GM13977 (cell line): ENCODE results near the gene TTC7B.

Source experiments
- DNase-seq: peaks from one replicate; pipeline ENCODE4 v3.0.0; 2012; ENCODE audit warnings: low spot score
- in situ Hi-C: fragments of 300-500 bp; cut with MboI; formaldehyde crosslinking; loops from one replicate; pipeline ENCODE4 v1.12.0; 2022; ENCODE audit warnings: low sequenced_read_pairs, low pct_unique_long_range_greater_than_20kb, mixed read lengths, inconsistent platforms; ENCODE audit not compliant: unreplicated experiment
- TF ChIP-seq, protein P1 (sequence below): IDR thresholded peaks from 2 replicates; pipeline ENCODE4 v1.5.1; 2012; ENCODE audit warnings: mild to moderate bottlenecking, control low read depth; ENCODE audit not compliant: insufficient read depth; ENCODE audit errors: extremely low read depth, missing control alignments

Gene TTC7B

DNA sequence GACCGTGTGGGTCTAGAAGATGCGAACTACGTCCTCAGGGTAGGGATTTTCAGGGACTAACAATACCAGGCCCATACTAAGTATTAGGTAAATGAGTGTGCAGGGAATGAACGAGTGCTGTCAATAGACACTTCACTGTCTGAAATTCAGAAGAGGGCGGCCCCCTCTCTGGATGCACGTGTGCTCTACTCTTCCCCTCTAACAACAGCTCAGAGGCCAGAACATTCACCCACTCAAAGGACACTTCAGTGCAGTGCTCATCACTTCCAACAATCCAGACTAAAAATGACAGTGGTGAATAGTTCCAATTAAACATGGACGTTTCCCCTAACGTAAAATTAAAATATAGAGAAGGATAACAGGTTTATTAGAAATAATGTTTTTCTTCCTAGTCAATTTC is 219.5 kb downstream of the TTC7B start:
- TF ChIP-seq, protein P1, sequence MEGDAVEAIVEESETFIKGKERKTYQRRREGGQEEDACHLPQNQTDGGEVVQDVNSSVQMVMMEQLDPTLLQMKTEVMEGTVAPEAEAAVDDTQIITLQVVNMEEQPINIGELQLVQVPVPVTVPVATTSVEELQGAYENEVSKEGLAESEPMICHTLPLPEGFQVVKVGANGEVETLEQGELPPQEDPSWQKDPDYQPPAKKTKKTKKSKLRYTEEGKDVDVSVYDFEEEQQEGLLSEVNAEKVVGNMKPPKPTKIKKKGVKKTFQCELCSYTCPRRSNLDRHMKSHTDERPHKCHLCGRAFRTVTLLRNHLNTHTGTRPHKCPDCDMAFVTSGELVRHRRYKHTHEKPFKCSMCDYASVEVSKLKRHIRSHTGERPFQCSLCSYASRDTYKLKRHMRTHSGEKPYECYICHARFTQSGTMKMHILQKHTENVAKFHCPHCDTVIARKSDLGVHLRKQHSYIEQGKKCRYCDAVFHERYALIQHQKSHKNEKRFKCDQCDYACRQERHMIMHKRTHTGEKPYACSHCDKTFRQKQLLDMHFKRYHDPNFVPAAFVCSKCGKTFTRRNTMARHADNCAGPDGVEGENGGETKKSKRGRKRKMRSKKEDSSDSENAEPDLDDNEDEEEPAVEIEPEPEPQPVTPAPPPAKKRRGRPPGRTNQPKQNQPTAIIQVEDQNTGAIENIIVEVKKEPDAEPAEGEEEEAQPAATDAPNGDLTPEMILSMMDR = no peak
- in situ Hi-C loops = no loop called here
- DNase-seq = no peak

DNA sequence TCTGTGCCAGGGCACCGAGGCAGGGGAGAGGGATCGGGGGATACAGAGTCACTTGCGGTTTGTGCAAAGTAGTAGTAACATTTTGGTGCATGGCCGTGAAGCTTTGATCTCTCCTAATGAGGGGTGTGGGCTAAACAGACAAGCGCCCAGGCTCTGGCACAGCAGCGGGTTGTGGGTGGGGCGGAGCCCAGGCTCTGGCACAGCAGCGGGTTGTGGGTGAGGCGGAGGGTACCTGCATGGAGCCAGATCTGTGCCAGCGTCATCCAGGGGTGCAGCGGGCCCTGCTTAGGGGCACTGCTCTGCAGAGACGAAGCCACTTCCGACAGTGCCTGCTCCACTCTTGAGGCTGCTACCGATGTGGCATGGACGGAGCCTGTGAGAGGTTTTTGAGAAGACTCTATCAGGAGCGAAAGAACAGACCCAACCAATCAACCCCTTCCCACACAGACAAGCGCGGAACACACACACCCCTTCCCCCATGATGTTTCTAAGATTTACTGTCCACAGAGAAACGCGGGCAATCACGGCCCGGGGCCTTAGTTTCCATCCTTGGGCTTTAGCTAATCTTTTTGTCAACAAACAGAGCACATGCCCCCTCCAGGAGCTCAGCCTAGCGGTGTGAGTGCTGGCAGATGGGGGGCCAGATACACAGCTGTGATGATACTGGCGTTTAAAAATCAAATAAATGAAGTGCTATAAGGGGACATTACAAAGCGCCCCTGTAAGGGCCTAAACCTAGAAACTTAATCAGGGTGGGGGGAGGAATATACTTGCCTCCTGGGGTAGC is 222.8 kb downstream of the TTC7B start:
- no peak for DNase-seq
- TF ChIP-seq, protein P1 = no peak
- in situ Hi-C loops = no loop called here

DNA sequence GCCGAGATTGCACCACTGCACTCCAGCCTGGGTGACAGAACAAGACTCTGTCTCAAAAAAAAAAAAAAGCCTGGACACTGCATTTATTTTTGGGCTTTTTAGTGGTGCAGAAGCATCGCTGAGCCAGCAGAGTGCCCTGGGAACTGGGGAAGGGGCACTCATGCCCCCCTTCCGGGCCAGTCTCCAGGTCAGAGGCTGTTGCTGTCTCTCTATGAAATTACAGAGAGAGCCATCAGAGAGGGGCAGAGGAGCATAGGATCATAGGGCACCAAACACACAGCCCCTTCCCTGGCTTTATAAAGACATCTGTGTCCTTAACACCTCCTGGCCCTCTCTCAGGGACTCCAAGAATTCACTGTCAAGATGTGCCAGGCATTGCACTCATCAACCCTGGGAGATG is 223.6 kb downstream of the TTC7B start:
- no peak for DNase-seq
- in situ Hi-C loops = no loop called here
- TF ChIP-seq, protein P1 = no peak

DNA sequence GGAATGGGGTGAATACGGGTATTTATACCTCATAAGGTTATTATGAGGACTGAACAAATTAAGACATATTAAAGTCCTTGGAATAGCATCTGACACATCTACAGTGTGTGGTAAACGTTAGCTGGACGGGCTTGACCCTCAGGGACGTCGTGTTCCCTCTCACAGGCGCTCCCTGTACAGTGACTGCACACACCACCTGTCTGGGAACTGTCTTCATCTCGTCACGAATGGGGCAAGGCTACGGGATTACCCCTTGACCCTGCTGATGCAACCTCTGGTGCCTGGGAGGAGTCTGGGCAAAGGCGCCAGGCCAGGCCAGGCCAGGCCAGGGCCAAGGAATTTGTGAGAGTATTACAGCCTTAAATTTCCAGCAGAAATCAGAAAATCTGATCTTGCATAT is 228.3 kb downstream of the TTC7B start:
- TF ChIP-seq, protein P1 = no peak
- in situ Hi-C loops = no loop called here
- DNase-seq = no peak

DNA sequence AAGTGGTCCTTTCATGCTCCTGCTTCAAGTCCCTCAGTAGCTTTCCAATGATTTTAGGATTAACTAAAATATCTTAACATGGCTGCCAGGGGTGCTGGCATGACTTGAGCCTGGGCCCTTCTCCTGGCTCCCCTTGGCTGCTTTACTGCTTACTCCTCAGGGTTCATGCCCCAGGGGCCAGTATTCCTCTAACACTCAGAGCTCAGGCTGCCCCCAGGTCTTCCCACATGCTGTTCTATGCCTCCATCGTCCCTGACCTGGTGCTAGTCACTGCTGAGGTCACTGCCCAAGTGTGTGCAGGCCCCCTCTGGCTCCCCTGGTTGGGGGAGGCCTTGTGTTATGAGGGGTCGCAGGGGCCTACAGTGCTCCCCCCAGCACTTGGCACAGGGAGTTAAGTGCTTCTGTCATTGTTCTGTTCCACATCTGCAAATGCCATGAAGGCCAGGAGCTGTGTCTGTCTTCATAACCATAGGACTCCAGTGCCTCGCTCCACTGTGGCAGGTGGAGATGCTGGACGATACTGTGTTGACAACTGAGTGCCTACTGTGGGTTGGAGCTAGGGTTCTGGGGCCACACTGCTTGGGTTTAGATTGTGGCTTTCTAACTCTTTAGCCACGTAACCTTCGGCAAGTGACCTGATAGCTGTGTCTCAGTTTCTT is 228.8 kb downstream of the TTC7B start:
- in situ Hi-C loops = no loop called here
- TF ChIP-seq, protein P1 = no peak
- no peak for DNase-seq

DNA sequence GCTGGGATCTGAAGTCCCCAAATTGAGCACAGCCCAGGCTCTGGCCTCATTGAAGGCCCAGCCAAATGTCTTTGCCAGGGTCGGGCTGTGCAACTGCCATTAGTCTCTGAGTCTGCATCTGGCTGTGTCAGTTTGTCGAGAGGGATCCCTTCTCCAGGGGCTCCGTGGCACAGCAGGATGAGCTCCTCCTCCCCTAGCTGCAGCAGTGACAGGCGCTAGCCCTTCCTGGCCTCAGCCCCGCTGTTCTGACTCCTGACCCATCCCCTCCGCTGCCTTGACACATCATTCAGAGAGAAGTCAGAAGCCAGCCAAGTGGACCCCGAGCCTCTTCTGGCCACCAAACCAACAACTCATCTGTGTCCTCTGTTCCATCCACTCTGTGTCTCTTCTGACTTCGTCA is 231.1 kb downstream of the TTC7B start:
- TF ChIP-seq, protein P1 = no peak
- no peak for DNase-seq
- in situ Hi-C loops = no loop called here
